Chondrocyte (in vitro differentiated cells): ENCODE measurements around the gene LENG9. TPM values are rescaled to one million over a fixed set of nuclear protein-coding genes. Genes with fewer than 3 reads are reported as not detected.
A peak's percentile ranks its signal among the peaks of the same experiment; 100 is the strongest.

ENCODE experiments used
- DNase-seq: peaks from one replicate; pipeline ENCODE4 v3.0.0; 2021; ENCODE audit warnings: mixed read lengths, low spot score
- H3K27ac Mint-ChIP-seq: one replicate; pipeline ENCODE4 v1.8.0; 2021; ENCODE audit warnings: mild to moderate bottlenecking, moderate library complexity, mixed read lengths; ENCODE audit not compliant: unreplicated experiment
- H3K27me3 Mint-ChIP-seq: 2 replicates; pipeline ENCODE4 v1.8.0; 2021; ENCODE audit warnings: low read depth, mixed read lengths
- H3K36me3 Mint-ChIP-seq: 2 replicates; pipeline ENCODE4 v1.8.0; 2021; ENCODE audit warnings: low read depth, mixed read lengths
- H3K4me1 Mint-ChIP-seq: 2 replicates; pipeline ENCODE4 v1.8.0; 2021; ENCODE audit warnings: low read depth, mild to moderate bottlenecking, mixed read lengths
- H3K4me3 Mint-ChIP-seq: one replicate; pipeline ENCODE4 v1.8.0; 2021; ENCODE audit warnings: mild to moderate bottlenecking, moderate library complexity, mixed read lengths; ENCODE audit not compliant: unreplicated experiment
- H3K9me3 Mint-ChIP-seq: 2 replicates; pipeline ENCODE4 v1.8.0; 2021; ENCODE audit warnings: low read depth, mixed read lengths
- CTCF ChIP-seq: fragments of 200-600 bp; sonication (generic); IDR thresholded peaks from 2 replicates; pipeline ENCODE4 v1.5.0; 2021; ENCODE audit warnings: antibody characterized with exemption, mild to moderate bottlenecking, moderate library complexity
- total RNA-seq: library from RNA; stranded (reverse); gene quantifications from 3 replicates; pipeline ENCODE4 v1.2.1, GENCODE V29; 2021

LENG9 gene
- total RNA-seq, 1 donor from 2014 or later, result 13.2 TPM

GRCh38 chr19:54458648-54459281 is 4.8 kb downstream of the LENG9 start:
- H3K36me3 Mint-ChIP-seq, result peaks cover 35% of the 10 kb centered on the region
- H3K27ac Mint-ChIP-seq, result peak overlapping the region; percentile 67
- peak; percentile 91 for DNase-seq
- H3K9me3 Mint-ChIP-seq, result no peaks in the 10 kb centered on the region
- H3K4me1 Mint-ChIP-seq, result peaks cover 37% of the 10 kb centered on the region
- no peaks in the 10 kb centered on the region for H3K27me3 Mint-ChIP-seq
- H3K4me3 Mint-ChIP-seq, result no peak overlapping the region
- no peak for TF ChIP-seq CTCF

DNA sequence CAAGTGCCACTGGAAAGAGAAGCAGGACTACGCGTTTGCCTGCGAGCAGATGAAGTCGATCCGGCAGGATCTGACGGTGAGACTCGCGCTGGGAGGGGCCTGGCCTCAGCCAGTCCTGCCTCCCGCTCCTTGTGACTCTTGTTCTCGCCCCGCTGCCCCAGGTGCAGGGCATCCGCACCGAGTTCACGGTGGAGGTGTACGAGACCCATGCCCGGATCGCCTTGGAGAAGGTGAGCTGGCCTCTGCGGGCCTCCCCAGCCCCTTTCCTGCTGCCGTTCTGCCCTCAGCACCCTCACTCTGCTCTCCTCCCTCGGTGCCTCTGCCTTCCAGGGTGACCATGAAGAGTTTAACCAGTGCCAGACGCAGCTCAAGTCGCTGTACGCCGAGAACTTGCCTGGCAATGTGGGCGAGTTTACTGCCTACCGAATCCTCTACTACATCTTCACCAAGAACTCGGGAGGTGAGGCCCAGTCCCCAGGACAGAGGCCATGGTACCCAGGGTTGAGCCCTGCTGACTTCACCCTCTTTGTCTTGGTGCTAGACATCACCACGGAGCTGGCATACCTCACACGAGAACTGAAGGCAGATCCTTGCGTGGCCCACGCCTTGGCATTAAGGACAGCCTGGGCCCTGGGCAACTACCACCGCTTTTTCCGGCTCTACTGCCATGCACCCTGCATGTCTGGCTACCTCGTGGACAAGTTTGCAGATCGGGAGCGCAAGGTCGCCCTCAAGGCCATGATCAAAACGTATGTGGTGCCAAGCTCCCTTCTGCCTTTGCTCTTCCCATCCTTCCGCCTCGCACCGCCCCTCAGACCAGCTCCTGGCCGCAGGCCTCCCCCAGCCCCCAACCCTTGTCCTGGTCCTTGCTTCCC is 5.6 kb downstream of the LENG9 start:
- peaks cover 38% of the 10 kb centered on the region for H3K36me3 Mint-ChIP-seq

DNA sequence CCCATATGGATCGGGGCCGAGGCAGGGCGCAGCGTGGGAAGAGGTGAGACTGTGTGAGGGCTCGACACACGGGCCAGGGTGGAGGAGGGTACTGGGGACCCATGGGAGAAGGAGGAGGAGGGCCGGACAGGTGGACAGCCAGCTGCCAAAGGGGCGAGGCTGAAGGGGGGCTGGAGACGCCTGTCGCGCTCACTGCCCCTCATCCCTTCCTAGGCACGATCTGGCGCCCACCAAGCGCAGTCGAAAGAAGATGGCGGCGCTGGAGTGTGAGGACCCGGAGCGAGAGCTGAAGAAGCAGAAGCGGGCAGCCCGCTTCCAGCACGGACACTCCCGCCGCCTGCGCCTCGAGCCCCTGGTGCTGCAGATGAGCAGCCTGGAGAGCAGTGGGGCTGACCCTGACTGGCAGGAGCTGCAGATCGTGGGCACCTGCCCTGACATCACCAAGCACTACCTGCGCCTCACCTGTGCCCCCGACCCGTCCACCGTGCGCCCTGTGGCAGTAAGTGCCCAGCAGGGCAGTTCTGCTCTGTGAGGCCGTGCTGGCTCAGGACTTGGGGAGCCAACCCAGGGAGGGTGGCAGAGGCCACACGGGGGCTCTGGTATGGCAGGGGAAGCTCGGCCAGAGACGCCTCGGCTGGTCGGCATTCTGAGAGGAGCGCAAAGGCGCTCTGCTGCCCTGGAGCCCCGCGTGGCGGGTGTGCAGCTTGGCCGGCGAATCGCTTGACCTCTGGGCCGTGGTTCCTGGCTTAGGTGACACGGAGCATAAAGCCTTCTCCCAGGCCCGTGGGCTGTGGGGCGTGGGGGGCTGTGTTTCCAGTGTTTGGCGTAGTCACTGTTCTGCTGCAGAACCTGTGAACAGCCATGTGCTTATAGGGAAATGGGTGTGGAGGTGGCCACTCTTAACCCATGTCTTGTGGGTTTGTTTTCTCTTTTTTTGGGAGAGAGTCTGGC is 6.9 kb downstream of the LENG9 start:
- DNase-seq, result peak; percentile 91
- peaks cover 32% of the 10 kb centered on the region for H3K4me1 Mint-ChIP-seq
- peaks cover 44% of the 10 kb centered on the region for H3K36me3 Mint-ChIP-seq
- H3K4me3 Mint-ChIP-seq, result no peak overlapping the region
- no peaks in the 10 kb centered on the region for H3K27me3 Mint-ChIP-seq
- TF ChIP-seq CTCF, result no peak
- H3K27ac Mint-ChIP-seq, result no peak overlapping the region
- no peaks in the 10 kb centered on the region for H3K9me3 Mint-ChIP-seq

More for the DNA sequence above, 5.6 kb downstream of the LENG9 start:
- H3K9me3 Mint-ChIP-seq, result no peaks in the 10 kb centered on the region
- no peaks in the 10 kb centered on the region for H3K27me3 Mint-ChIP-seq
- H3K27ac Mint-ChIP-seq, result no peak overlapping the region
- DNase-seq, result peak; percentile 87
- H3K4me1 Mint-ChIP-seq, result peaks cover 37% of the 10 kb centered on the region
- TF ChIP-seq CTCF, result no peak
- no peak overlapping the region for H3K4me3 Mint-ChIP-seq

DNA sequence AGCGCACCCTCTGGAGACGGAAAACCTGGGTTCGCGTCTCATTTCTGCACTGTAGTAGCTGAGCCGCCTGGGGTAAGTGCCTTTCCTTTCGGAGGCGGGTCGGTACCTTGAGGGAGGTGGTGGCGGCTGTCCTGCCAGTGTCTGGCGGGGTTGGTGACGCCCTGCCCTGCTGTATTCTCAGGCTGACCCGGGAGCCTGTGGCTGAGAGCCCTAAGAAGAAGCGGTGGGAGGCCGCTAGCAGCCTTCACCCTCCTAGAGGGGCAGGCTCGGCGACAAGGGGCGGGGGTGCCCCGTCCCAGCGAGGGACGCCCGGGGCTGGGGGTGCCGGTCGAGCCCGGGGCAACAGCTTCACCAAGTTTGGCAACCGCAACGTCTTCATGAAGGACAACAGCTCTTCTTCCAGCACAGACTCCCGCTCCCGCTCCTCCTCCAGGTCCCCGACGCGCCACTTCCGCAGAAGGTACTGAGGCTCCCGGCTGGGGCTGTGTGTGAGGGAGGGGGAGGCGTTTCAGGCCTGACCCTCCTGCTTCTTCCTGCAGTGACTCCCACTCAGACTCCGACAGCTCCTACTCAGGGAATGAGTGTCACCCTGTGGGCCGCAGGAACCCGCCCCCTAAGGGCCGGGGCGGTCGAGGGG is 7.7 kb downstream of the LENG9 start:
- Mint-ChIP-seq H3K36me3 (peaks cover 42% of the 10 kb centered on the region), H3K4me1 (peaks cover 32% of the 10 kb centered on the region), H3K27ac (no peak overlapping the region), H3K27me3 (no peaks in the 10 kb centered on the region), H3K9me3 (no peaks in the 10 kb centered on the region), H3K4me3 (no peak overlapping the region)
- TF ChIP-seq CTCF, result no peak
- DNase-seq, result peak; percentile 79
